NT2/D1 (cell line): ENCODE data around the gene CGN.

Source experiments
- SUZ12 ChIP-seq: IDR thresholded peaks from 2 replicates; pipeline ENCODE4 v1.6.1; 2011; ENCODE audit not compliant: insufficient read length, insufficient read depth; ENCODE audit errors: extremely low read depth
- YY1 ChIP-seq: IDR thresholded peaks from 2 replicates; pipeline ENCODE4 v1.6.1; 2011; ENCODE audit not compliant: insufficient read length, insufficient read depth
- ZNF274 ChIP-seq: IDR thresholded peaks from 2 replicates; pipeline ENCODE4 v1.6.1; 2011; ENCODE audit warnings: mild to moderate bottlenecking, low read depth, low read length

GRCh38 chr1:151491641-151492040 lies 19.5 kb upstream of the CGN start:
- TF ChIP-seq SUZ12: no peak
- no peak for TF ChIP-seq ZNF274
- TF ChIP-seq YY1: no peak
